ENCODE results near the gene PLCB4. TPM values are rescaled to one million over a fixed set of nuclear protein-coding genes. Genes with fewer than 3 reads are reported as not detected.
"Not testable (repeated sequence)": the region's sequence is repeated elsewhere in the genome, so short reads cannot be mapped to it uniquely, and the experiment has no call there.

PLCB4 gene
- total RNA-seq, 1 donor from 2014 or later: not detected

GRCh38 chr20:9374480-9374879, 305.6 kb downstream of the PLCB4 start:
- no peak for DNase-seq (ENCODE audit: low spot score)

DNA sequence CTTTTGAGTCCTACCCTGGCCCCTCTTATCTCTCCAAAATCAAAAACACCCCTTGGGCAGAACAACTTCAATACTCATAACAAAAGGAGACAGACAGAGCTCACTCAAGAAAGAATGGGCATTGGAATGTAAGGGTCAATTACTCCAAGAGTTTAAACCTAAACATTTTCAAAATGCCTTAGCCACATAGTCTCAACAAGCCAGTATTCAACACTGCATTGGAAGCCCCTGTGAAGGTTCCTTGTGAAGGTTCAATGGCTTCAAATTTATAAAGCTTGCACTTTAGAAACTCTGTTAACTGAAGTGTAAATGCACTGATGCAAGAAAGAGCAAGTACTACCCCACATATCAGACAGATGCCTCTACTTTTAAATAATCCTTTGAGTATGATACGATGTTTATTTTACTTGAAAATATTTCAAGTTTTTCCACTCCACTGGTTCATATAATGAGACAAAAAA, 306.4 kb downstream of the PLCB4 start:
- DNase-seq (ENCODE audit: low spot score): no peak
- Mint-ChIP-seq H3K27ac (no peak overlapping the region), H3K4me1 (ENCODE audit: low read depth) (no peaks in the 10 kb centered on the region), H3K9me3 (no peaks in the 10 kb centered on the region), H3K4me3 (ENCODE audit: low read depth) (no peak overlapping the region), H3K36me3 (ENCODE audit: low read depth) (no peaks in the 10 kb centered on the region), H3K27me3 (ENCODE audit: low read depth) (no peaks in the 10 kb centered on the region)
- intact Hi-C loops (cut with micrococcal nuclease): no loop called here

More at GRCh38 chr20:9374480-9374879, 305.6 kb downstream of the PLCB4 start:
- Mint-ChIP-seq H3K27ac (no peak overlapping the region), H3K27me3 (ENCODE audit: low read depth) (no peaks in the 10 kb centered on the region), H3K4me3 (ENCODE audit: low read depth) (no peak overlapping the region), H3K4me1 (ENCODE audit: low read depth) (no peaks in the 10 kb centered on the region), H3K9me3 (no peaks in the 10 kb centered on the region), H3K36me3 (ENCODE audit: low read depth) (no peaks in the 10 kb centered on the region)
- intact Hi-C loops (cut with micrococcal nuclease): no loop called here

GRCh38 chr20:9377007-9377406, 308.1 kb downstream of the PLCB4 start:
- Mint-ChIP-seq H3K36me3 (ENCODE audit: low read depth) (no peaks in the 10 kb centered on the region), H3K27me3 (ENCODE audit: low read depth) (no peaks in the 10 kb centered on the region)
- intact Hi-C loops (cut with micrococcal nuclease): no loop called here

DNA sequence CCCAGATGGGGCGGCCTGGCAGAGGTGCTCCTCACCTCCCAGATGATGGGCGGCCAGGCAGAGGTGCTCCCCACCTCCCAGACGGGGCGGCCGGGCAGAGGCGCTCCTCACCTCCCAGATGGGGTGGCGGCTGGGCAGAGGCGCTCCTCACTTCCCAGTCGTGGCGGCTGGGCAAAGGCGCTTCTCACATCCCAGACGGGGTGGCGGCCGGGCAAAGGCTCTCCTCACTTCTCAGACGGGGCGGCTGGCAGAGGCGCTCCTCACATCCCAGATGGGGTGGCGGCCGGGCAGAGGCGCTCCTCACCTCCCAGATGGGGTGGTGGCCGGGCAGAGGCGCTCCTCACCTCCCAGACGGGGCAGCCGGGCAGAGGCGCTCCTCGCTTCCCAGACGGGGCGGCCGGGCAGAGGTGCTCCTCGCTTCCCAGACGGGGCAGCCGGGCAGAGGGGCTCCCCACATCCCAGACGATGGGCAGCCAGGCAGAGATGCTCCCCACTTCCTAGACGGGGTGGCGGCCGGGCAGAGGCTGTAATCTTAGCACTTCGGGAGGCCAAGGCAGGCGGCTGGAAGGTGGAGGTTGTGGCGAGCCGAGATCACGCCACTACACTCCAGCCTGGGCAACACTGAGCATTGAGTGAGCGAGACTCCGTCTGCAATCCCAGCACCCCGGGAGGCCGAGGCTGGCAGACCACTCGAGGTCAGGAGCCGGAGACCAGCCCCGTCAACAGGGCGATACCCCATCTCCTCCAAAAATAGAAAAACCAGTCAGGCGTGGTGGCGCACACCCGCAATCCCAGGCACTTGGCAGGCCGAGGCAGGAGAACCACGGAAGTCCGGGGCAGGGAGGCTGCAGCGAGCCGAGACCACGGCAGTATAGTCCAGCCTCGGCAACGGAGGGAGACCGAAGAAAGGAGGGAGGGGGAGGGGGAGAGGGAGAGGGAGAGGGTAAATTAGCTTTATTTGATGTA, 316.7 kb downstream of the PLCB4 start:
- H3K9me3 Mint-ChIP-seq; H3K4me3 Mint-ChIP-seq (ENCODE audit: low read depth); H3K36me3 Mint-ChIP-seq (ENCODE audit: low read depth); H3K27ac Mint-ChIP-seq; H3K27me3 Mint-ChIP-seq (ENCODE audit: low read depth); DNase-seq (ENCODE audit: low spot score); intact Hi-C loops (cut with micrococcal nuclease); H3K4me1 Mint-ChIP-seq (ENCODE audit: low read depth): not testable (repeated sequence)

More at GRCh38 chr20:9377007-9377406, 308.1 kb downstream of the PLCB4 start:
- Mint-ChIP-seq H3K4me1 (ENCODE audit: low read depth) (no peaks in the 10 kb centered on the region), H3K27ac (no peak overlapping the region), H3K9me3 (no peaks in the 10 kb centered on the region), H3K4me3 (ENCODE audit: low read depth) (no peak overlapping the region)
- no peak for DNase-seq (ENCODE audit: low spot score)

DNA sequence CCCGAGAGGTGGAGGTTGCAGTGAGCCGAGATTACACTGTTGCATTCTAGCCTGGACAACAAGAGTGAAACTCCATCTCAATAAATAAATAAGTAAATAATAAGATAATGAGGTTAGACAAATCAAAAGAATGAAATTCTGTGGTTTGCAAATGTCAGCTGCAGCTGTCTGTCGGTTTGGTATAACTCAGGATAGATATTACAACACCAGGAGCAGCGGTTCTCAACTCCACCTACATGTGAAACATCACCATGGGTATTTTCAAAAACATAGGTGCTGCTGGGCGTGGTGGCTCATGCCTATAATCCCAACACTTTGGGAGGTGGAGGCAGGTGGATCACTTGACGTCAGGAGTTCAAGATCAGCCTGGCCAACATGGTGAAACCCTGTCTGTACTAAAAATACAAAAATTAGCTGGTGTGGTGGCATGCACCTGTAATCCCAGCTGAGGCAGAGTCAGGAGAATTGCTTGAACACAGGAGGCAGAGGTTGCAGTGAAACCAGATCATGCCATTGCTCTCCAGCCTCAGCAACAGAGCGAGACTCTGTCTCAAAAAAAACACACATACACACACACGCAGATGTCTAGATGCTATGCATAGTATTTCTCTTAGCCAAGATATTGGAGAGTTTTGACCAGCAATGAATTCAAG, 319.4 kb downstream of the PLCB4 start:
- no peak for DNase-seq (ENCODE audit: low spot score)
- peaks cover 6% of the 10 kb centered on the region for H3K4me1 Mint-ChIP-seq (ENCODE audit: low read depth)
- H3K4me3 Mint-ChIP-seq (ENCODE audit: low read depth): no peak overlapping the region
- no peaks in the 10 kb centered on the region for H3K9me3 Mint-ChIP-seq
- H3K27me3 Mint-ChIP-seq (ENCODE audit: low read depth): no peaks in the 10 kb centered on the region
- no peaks in the 10 kb centered on the region for H3K36me3 Mint-ChIP-seq (ENCODE audit: low read depth)
- H3K27ac Mint-ChIP-seq: no peak overlapping the region
- intact Hi-C loops (cut with micrococcal nuclease): no loop called here

DNA sequence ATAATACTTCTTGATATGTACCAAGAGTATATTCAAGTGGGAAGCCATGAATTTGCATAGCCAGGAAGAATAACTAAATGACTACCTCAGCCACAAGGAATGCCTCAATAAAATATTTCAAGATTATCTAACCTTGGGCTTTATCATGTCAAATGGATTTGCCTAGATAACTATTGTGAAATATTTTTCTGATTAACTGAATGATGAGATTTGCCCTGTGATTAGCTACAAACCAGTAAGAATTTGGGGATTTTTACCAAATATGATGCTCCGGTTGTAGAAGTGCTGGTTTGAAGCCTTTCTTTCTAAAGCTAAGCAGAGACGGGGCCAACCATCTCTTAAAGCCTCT, 319.9 kb downstream of the PLCB4 start:
- no peak overlapping the region for H3K4me3 Mint-ChIP-seq (ENCODE audit: low read depth)
- no peak for DNase-seq (ENCODE audit: low spot score)
- no peaks in the 10 kb centered on the region for H3K36me3 Mint-ChIP-seq (ENCODE audit: low read depth)
- no peaks in the 10 kb centered on the region for H3K27me3 Mint-ChIP-seq (ENCODE audit: low read depth)
- no peaks in the 10 kb centered on the region for H3K9me3 Mint-ChIP-seq
- intact Hi-C loops (cut with micrococcal nuclease): no loop called here
- no peak overlapping the region for H3K27ac Mint-ChIP-seq
- H3K4me1 Mint-ChIP-seq (ENCODE audit: low read depth): peaks cover 6% of the 10 kb centered on the region

DNA sequence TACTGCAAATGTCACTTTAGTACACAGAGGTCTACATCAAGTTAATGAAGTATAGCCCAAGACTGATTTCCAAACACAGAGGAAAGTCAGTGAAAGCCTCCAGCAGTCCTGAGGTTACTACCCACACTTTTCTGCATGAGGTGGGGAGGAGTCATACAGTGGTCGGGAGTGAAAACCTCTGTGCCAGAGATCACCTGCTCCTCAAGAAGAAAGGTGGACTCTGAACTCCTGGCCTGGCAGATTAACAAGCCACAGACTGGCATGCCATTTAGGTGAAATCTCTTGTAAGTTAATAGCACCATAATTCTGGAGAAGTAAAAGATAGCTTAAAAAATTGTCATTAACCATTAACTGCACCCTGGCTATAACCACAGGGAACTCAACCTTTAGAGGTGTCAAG, 320.5 kb downstream of the PLCB4 start:
- no peaks in the 10 kb centered on the region for H3K36me3 Mint-ChIP-seq (ENCODE audit: low read depth)
- H3K27ac Mint-ChIP-seq: no peak overlapping the region
- intact Hi-C loops (cut with micrococcal nuclease): no loop called here
- no peak overlapping the region for H3K4me3 Mint-ChIP-seq (ENCODE audit: low read depth)
- no peaks in the 10 kb centered on the region for H3K9me3 Mint-ChIP-seq
- H3K27me3 Mint-ChIP-seq (ENCODE audit: low read depth): no peaks in the 10 kb centered on the region
- DNase-seq (ENCODE audit: low spot score): no peak
- peaks cover 6% of the 10 kb centered on the region for H3K4me1 Mint-ChIP-seq (ENCODE audit: low read depth)

- Mint-ChIP-seq H3K36me3 (ENCODE audit: low read depth) (no peaks in the 10 kb centered on the region), H3K9me3 (no peaks in the 10 kb centered on the region), H3K4me1 (ENCODE audit: low read depth) (peaks cover 6% of the 10 kb centered on the region), H3K27me3 (ENCODE audit: low read depth) (no peaks in the 10 kb centered on the region), H3K4me3 (ENCODE audit: low read depth) (no peak overlapping the region), H3K27ac (no peak overlapping the region)
- intact Hi-C loops (cut with micrococcal nuclease): no loop called here
- DNase-seq (ENCODE audit: low spot score): no peak
Observed at GRCh38 chr20:9390441-9390840, 321.6 kb downstream of the PLCB4 start.

GRCh38 chr20:9392892-9393857, 324.3 kb downstream of the PLCB4 start:
- peaks cover 6% of the 10 kb centered on the region for H3K4me1 Mint-ChIP-seq (ENCODE audit: low read depth)
- intact Hi-C loops (cut with micrococcal nuclease): no loop called here
- no peak for DNase-seq (ENCODE audit: low spot score)
- H3K27ac Mint-ChIP-seq: no peak overlapping the region
- H3K4me3 Mint-ChIP-seq (ENCODE audit: low read depth): no peak overlapping the region
- H3K36me3 Mint-ChIP-seq (ENCODE audit: low read depth): no peaks in the 10 kb centered on the region
- no peaks in the 10 kb centered on the region for H3K9me3 Mint-ChIP-seq
- no peaks in the 10 kb centered on the region for H3K27me3 Mint-ChIP-seq (ENCODE audit: low read depth)

- intact Hi-C loops (cut with micrococcal nuclease): no loop called here
- Mint-ChIP-seq H3K36me3 (ENCODE audit: low read depth) (no peaks in the 10 kb centered on the region), H3K9me3 (no peaks in the 10 kb centered on the region), H3K27me3 (ENCODE audit: low read depth) (no peaks in the 10 kb centered on the region), H3K4me1 (ENCODE audit: low read depth) (peaks cover 8% of the 10 kb centered on the region), H3K4me3 (ENCODE audit: low read depth) (no peak overlapping the region), H3K27ac (no peak overlapping the region)
- no peak for DNase-seq (ENCODE audit: low spot score)
Observed at GRCh38 chr20:9395971-9396370, 327.1 kb downstream of the PLCB4 start.

DNA sequence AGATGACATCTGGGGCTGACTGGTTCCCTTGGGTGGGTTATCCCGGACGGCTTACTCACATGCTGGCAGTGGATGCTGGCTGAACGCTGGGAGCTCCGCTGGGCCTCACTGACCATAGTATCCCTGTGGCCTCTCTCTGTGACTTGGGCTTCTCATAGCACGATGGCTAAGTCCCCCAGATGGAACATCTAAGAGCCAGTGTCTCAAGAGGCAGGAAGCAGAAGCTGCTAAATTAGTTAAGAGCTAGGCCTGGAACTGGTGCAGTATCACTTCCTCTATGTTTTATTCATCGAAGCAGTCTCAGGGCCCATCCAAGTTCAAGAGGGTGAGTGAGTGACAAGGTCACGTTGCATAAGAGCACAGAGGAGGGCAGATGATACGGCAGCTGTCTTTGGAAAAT, 329.0 kb downstream of the PLCB4 start:
- no peak for DNase-seq (ENCODE audit: low spot score)
- Mint-ChIP-seq H3K27me3 (ENCODE audit: low read depth) (no peaks in the 10 kb centered on the region), H3K27ac (no peak overlapping the region), H3K4me1 (ENCODE audit: low read depth) (peaks cover 4% of the 10 kb centered on the region), H3K4me3 (ENCODE audit: low read depth) (no peak overlapping the region), H3K9me3 (no peaks in the 10 kb centered on the region), H3K36me3 (ENCODE audit: low read depth) (no peaks in the 10 kb centered on the region)
- intact Hi-C loops (cut with micrococcal nuclease): no loop called here

DNA sequence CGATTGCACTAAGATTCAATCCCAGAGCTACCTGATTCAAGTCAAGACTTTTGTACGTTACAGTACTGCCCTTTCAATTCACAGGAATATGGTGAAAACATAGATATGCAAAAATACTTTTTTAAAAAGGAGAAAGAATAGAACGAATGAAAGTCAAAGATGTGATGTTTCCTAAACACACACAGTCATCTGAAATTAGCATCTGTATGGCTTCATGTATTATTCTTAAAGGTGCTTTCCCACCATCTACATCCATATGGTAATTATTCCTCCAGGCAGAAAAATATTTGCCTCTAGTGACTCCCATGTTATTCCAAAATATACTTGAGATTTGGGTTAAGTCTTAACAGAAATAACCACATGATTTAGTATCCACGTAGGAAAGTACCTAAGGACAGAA, 330.0 kb downstream of the PLCB4 start:
- Mint-ChIP-seq H3K4me3 (ENCODE audit: low read depth) (no peak overlapping the region), H3K36me3 (ENCODE audit: low read depth) (no peaks in the 10 kb centered on the region), H3K27me3 (ENCODE audit: low read depth) (no peaks in the 10 kb centered on the region), H3K4me1 (ENCODE audit: low read depth) (peaks cover 2% of the 10 kb centered on the region), H3K9me3 (no peaks in the 10 kb centered on the region), H3K27ac (no peak overlapping the region)
- DNase-seq (ENCODE audit: low spot score): no peak
- intact Hi-C loops (cut with micrococcal nuclease): no loop called here

All from activated T-helper 2 cell treated with anti-CD3 and anti-CD28 coated beads, Interferon-gamma antibody, Interleukin-2, Interleukin-4, amounts not matched to agents 10 μg/mL and 5 μg/mL and 100 μg/mL, durations not matched to agents 14 hours and 24 hours and 36 hours (primary cell).